Esophagus squamous epithelium (tissue), 5 donors: ENCODE results near the gene KRT80. TPM values are rescaled to one million over a fixed set of nuclear protein-coding genes. Genes with fewer than 3 reads are reported as not detected.

Experiments used
- DNase-seq: peaks from one replicate; lab custom pipeline; 2025; lab: John Stamatoyannopoulos, UW
- H3K27ac ChIP-seq, 4 donors: fragments of 200-600 bp; sonication (generic); one replicate each; pipeline ENCODE4 v1.5.1; 2016 to 2019; ENCODE audit warnings: mild to moderate bottlenecking in 1 of 4
- H3K27me3 ChIP-seq, 4 donors: fragments of 200-600 bp; sonication (generic); 1 replicate in 3 of 4; 2 replicates in 1 of 4; pipeline versions ENCODE4 v1.5.1 to v1.6.0; 2017 to 2021; ENCODE audit warnings: antibody characterized with exemption in 1 of 4
- H3K36me3 ChIP-seq, 3 donors: fragments of 200-600 bp; sonication (generic); one replicate each; pipeline ENCODE4 v1.5.1; 2016 to 2019
- H3K4me1 ChIP-seq, 3 donors: fragments of 200-600 bp; sonication (generic); one replicate each; pipeline ENCODE4 v1.5.1; 2017 to 2019
- H3K4me3 ChIP-seq, 4 donors: fragments of 200-600 bp; sonication (generic); 1 replicate in 3 of 4; 2 replicates in 1 of 4; pipeline ENCODE4 v1.5.1; 2016 to 2019; ENCODE audit warnings: mild to moderate bottlenecking in 2 of 4, moderate library complexity in 1 of 4
- H3K9me3 ChIP-seq, 3 donors: fragments of 200-600 bp; sonication (generic); one replicate each; pipeline ENCODE4 v1.5.1; 2016 to 2019
- CTCF ChIP-seq, 6 experiments: fragments of 450-650 bp in 4 of 6; fragments of 200-600 bp in 2 of 6; sonication (generic) in 2 of 6; IDR thresholded peaks; one replicate each; pipeline ENCODE4 v1.5.1; 2016 to 2019; ENCODE audit warnings: antibody characterized with exemption in 6 of 6, mild to moderate bottlenecking in 4 of 6, moderate library complexity in 4 of 6
- POLR2A ChIP-seq, 4 donors: fragments of 450-650 bp; IDR thresholded peaks; one replicate each; pipeline ENCODE4 v1.6.1; 2017; ENCODE audit warnings: antibody characterized with exemption in 4 of 4, mild to moderate bottlenecking in 4 of 4, moderate library complexity in 3 of 4
- WGBS, 2 donors: methylation state at CpG; one replicate each; pipeline ENCODE4 v1.1.5; 2018; 5-methylcytosine and 5-hydroxymethylcytosine counted together
- intact Hi-C: fragments of 100-400 bp; cut with DNase I; formaldehyde crosslinking; loops from one replicate; pipeline ENCODE4 v1.15.0; 2022
- total RNA-seq, 4 donors: library from RNA; depleted of rRNA; stranded (reverse); fragments of >200 nt; gene quantifications; one replicate each; pipeline ENCODE4 v1.1.0, GENCODE V29; 2016
- donor health status: DM: yes; HTN: yes; CAD: no.

The KRT80 gene
- total RNA-seq, 4 donors from 2014 or later, result 11.4 to 39.6 (median 16.5) TPM

- DNase-seq, result no peak
- Histone ChIP-seq H3K36me3 (peaks cover 0 to 9% (median 0%) of the 10 kb centered on the region in 3 donors), H3K9me3 (no peaks in the 10 kb centered on the region), H3K27me3 (no peaks in the 10 kb centered on the region), H3K4me1 (peaks cover 16 to 57% (median 18%) of the 10 kb centered on the region in 3 donors), H3K27ac (no peak overlapping the region), H3K4me3 (no peak overlapping the region)
- intact Hi-C loops, result no loop called here
- WGBS, 2 donors, result 80 to 97% methylated on average over 3 of the region's 9 CpGs
- no peak for TF ChIP-seq POLR2A (IDR thresholded peaks at IDR 0.05)
- TF ChIP-seq CTCF (IDR thresholded peaks at IDR 0.05), result no peak
These were observed 21.0 kb downstream of the KRT80 start for GRCh38 chr12:52170827-52171226.

DNA sequence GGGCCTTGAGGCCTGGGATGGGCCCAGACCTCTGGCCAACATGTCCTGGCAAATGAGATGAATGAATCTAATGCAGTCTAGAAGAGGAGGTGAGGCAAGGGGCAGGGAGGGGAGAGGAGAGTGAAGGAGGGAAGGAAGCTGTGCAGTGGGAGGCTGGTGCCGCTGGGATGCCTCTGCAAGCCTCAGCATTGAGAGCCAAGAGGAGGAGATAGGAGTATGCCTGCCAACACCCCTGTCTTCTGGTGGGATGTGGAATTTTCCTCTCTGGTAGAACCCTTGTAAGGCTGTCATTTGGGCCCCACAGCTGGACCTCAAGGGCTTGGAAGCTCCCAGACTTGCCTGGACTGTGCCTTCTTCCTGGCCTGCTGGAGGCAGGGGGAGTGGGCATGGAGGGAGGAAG is 21.9 kb downstream of the KRT80 start:
- no peaks in the 10 kb centered on the region for H3K9me3 ChIP-seq
- H3K27ac ChIP-seq, result no peak overlapping the region
- H3K4me1 ChIP-seq, result peaks cover 8 to 56% (median 9%) of the 10 kb centered on the region in 3 donors
- no peak for DNase-seq
- no peaks in the 10 kb centered on the region for H3K27me3 ChIP-seq
- intact Hi-C loops, result loop anchor here (5.0 kb wide), 1 partner anchor 107 kb away; no protein-coding TSS in a partner anchor
- WGBS, 2 donors, result 56 to 80% methylated on average over 1 of the region's 1 CpG
- no peak for TF ChIP-seq POLR2A (IDR thresholded peaks at IDR 0.05)
- TF ChIP-seq CTCF (IDR thresholded peaks at IDR 0.05), result no peak
- no peak overlapping the region for H3K4me3 ChIP-seq
- H3K36me3 ChIP-seq, result peaks cover 0 to 9% (median 0%) of the 10 kb centered on the region in 3 donors

DNA sequence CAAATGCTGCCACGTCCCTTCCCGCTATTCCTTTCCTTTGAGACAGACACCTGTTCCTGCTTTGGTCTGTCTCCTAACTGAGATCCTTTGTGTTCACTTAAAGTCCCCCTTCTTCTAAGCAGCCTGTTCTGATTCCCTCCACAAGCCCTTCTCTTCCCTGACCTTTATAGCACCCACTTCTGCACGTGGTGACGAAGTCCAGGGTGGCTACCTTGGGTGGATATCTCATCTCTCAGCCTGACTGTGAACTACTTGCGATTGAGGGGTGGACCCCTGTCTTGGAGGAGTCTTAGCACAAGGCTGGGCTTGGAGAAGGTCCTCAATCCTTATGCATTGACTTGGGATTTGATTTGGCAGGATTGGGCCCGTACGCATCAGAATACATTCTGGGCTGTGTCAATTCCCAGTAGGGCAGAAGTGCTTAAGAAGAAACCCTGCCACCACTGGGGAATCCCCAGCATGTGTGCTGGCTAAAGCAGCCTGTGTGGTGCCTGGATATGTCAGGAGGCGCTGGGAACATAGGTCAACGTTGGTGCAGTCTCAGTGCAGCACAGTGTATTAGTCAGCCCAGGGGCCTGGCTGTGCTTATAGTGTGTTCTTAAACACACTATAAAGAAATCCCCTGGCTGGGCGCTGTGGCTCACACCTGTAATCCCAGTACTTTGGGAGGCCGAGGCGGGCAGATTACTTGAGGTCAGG is 23.6 kb downstream of the KRT80 start:
- intact Hi-C loops, result loop anchor here (5.0 kb wide), 1 partner anchor 109 kb away; no protein-coding TSS in a partner anchor
- Histone ChIP-seq H3K27me3 (no peaks in the 10 kb centered on the region), H3K4me1 (peaks cover 15 to 57% (median 20%) of the 10 kb centered on the region in 3 donors), H3K9me3 (no peaks in the 10 kb centered on the region), H3K36me3 (peaks cover 0 to 9% (median 0%) of the 10 kb centered on the region in 3 donors), H3K4me3 (no peak overlapping the region), H3K27ac (peak overlapping the region in 2 of 4 donors; percentile 32 to 40)
- DNase-seq, result no peak
- no peak for TF ChIP-seq CTCF (IDR thresholded peaks at IDR 0.05)
- TF ChIP-seq POLR2A (IDR thresholded peaks at IDR 0.05), result no peak
- WGBS, 2 donors, result 57 to 71% methylated on average over 6 to 7 of the region's 12 CpGs

DNA sequence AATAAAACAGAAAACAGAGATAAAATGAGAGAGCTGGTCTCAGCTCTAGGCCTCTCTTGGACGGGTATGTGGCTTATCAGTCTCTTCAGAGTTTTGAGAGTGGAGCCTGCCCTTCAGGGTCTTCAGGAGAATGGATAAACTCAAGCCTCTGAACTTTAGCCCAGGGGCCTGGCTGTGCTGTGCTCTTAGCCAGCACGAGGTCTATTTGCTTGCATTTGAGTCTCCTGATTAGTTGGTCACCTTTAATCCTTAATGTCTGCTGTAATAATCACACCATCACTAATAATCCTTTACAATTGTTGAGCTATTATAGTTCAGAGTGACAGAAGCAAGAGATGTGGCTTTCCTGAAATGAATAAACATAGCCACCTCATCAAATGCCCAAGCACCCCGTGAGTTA is 24.3 kb downstream of the KRT80 start:
- H3K27ac ChIP-seq, result no peak overlapping the region
- TF ChIP-seq POLR2A (IDR thresholded peaks at IDR 0.05) (no peak), CTCF (IDR thresholded peaks at IDR 0.05) (no peak)
- no peak overlapping the region for H3K4me3 ChIP-seq
- intact Hi-C loops, result loop anchor here (5.0 kb wide), 1 partner anchor 110 kb away; no protein-coding TSS in a partner anchor
- H3K9me3 ChIP-seq, result no peaks in the 10 kb centered on the region
- WGBS, 2 donors, result 64 to 76% methylated on average over 3 of the region's 3 CpGs
- H3K36me3 ChIP-seq, result peaks cover 0 to 9% (median 0%) of the 10 kb centered on the region in 3 donors
- DNase-seq, result no peak
- H3K4me1 ChIP-seq, result peaks cover 14 to 51% (median 19%) of the 10 kb centered on the region in 3 donors
- no peaks in the 10 kb centered on the region for H3K27me3 ChIP-seq

DNA sequence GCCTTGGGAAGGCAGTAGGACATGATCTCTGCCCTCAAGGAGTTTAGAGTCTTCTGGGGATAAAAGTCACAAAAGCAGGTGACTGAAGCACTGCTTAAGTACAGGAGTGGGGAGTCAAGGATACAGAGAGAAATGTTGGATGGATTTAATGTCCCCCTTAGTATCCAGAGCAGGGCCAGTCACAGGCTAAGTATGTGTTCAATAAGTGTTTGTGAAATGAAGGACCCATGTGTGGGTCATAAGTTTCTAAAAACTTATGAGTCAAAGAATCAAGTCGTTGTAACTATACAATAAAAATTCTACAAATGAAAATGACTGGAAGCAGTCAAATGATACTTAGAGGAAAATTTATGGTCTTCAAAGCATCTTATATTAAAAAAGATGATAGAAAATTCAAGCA is 25.1 kb downstream of the KRT80 start:
- no peak overlapping the region for H3K27ac ChIP-seq
- WGBS, 2 donors, result 56 to 72% methylated on average over 1 of the region's 1 CpG
- peaks cover 9 to 43% (median 12%) of the 10 kb centered on the region in 3 donors for H3K4me1 ChIP-seq
- DNase-seq, result no peak
- peaks cover 0 to 9% (median 0%) of the 10 kb centered on the region in 3 donors for H3K36me3 ChIP-seq
- no peaks in the 10 kb centered on the region for H3K9me3 ChIP-seq
- H3K4me3 ChIP-seq, result no peak overlapping the region
- intact Hi-C loops, result loop anchor here (5.0 kb wide), 1 partner anchor 111 kb away; no protein-coding TSS in a partner anchor
- H3K27me3 ChIP-seq, result no peaks in the 10 kb centered on the region
- TF ChIP-seq POLR2A (IDR thresholded peaks at IDR 0.05), result no peak
- TF ChIP-seq CTCF (IDR thresholded peaks at IDR 0.05), result no peak
